ENCODE results near the gene MRPS6. TPM values are rescaled to one million over a fixed set of nuclear protein-coding genes. Genes with fewer than 3 reads are reported as not detected.

The MRPS6 gene
- total RNA-seq, 1 experiment from 2014 or later, result 115 TPM

- Histone ChIP-seq H3K9me3 (ENCODE audit: low read depth, low read length, poor library complexity, severe bottlenecking) (no peaks in the 10 kb centered on the region), H3K4me1 (ENCODE audit: insufficient read depth, low read length, poor library complexity, severe bottlenecking) (no peaks in the 10 kb centered on the region), H3K4me3 (ENCODE audit: low read depth, low read length, poor library complexity, severe bottlenecking) (no peak overlapping the region), H3K27ac (ENCODE audit: low read depth, low read length, poor library complexity, severe bottlenecking) (no peak overlapping the region), H3K36me3 (ENCODE audit: insufficient read depth, low read length, poor library complexity, severe bottlenecking) (peaks cover 2% of the 10 kb centered on the region), H3K27me3 (replicated peaks; ENCODE audit: insufficient read depth, low read depth, low read length, poor library complexity) (no peaks in the 10 kb centered on the region)
- ChIA-PET POLR2A (ENCODE audit: low non-redundant PET) (no interaction called here), CTCF (no interaction called here)
- TF ChIP-seq CTCF (conservative IDR thresholded peaks at IDR 0.05; ENCODE audit: low read depth, low read length), result no peak
- TF ChIP-seq EZH2 (IDR thresholded peaks at IDR 0.05; ENCODE audit: borderline replicate concordance, low read depth, low read length, poor library complexity, severe bottlenecking), result no peak
- no peak for DNase-seq (ENCODE audit: low spot score)
- intact Hi-C loops (cut with micrococcal nuclease; ENCODE audit: unreplicated experiment), result no loop called here
- BruUV-seq (replicated peaks), result no TSS peak
These were observed 10.0 kb downstream of the MRPS6 start for GRCh38 chr21:34083357-34083756.

DNA sequence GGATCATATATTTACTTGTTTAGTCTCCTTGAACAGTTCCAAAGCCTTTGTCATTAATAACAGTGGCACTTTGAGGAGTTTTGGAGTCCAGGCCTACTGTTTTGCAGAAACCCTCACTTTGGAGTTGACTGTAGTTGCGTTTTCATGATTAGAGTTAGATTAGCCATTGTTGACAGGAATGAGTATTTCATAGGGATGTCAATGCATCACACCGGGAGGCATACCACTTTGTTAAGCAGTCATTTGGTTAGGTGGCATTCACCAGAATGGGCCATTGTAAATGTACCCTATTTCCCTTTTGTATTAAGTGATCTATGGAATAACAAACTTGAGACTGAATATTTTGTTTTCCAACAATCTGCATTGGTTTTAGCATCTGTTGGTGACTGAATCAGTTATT lies 11.8 kb downstream of the MRPS6 start:
- no peak for DNase-seq (ENCODE audit: low spot score)
- CTCF ChIA-PET, result no interaction called here
- no peak for TF ChIP-seq EZH2 (IDR thresholded peaks at IDR 0.05; ENCODE audit: borderline replicate concordance, low read depth, low read length, poor library complexity, severe bottlenecking)
- TF ChIP-seq CTCF (conservative IDR thresholded peaks at IDR 0.05; ENCODE audit: low read depth, low read length), result no peak
- BruUV-seq (replicated peaks), result no TSS peak
- no peaks in the 10 kb centered on the region for H3K36me3 ChIP-seq (ENCODE audit: insufficient read depth, low read length, poor library complexity, severe bottlenecking)
- no peaks in the 10 kb centered on the region for H3K4me1 ChIP-seq (ENCODE audit: insufficient read depth, low read length, poor library complexity, severe bottlenecking)
- H3K27me3 ChIP-seq (replicated peaks; ENCODE audit: insufficient read depth, low read depth, low read length, poor library complexity), result no peaks in the 10 kb centered on the region
- intact Hi-C loops (cut with micrococcal nuclease; ENCODE audit: unreplicated experiment), result no loop called here
- H3K9me3 ChIP-seq (ENCODE audit: low read depth, low read length, poor library complexity, severe bottlenecking), result no peaks in the 10 kb centered on the region
- no peak overlapping the region for H3K4me3 ChIP-seq (ENCODE audit: low read depth, low read length, poor library complexity, severe bottlenecking)
- H3K27ac ChIP-seq (ENCODE audit: low read depth, low read length, poor library complexity, severe bottlenecking), result no peak overlapping the region
- POLR2A ChIA-PET (ENCODE audit: low non-redundant PET), result no interaction called here

GRCh38 chr21:34086887-34087306 lies 13.5 kb downstream of the MRPS6 start:
- no peak overlapping the region for H3K4me3 ChIP-seq (ENCODE audit: low read depth, low read length, poor library complexity, severe bottlenecking)
- intact Hi-C loops (cut with micrococcal nuclease; ENCODE audit: unreplicated experiment), result no loop called here
- H3K9me3 ChIP-seq (ENCODE audit: low read depth, low read length, poor library complexity, severe bottlenecking), result no peaks in the 10 kb centered on the region
- DNase-seq (ENCODE audit: low spot score), result no peak
- H3K36me3 ChIP-seq (ENCODE audit: insufficient read depth, low read length, poor library complexity, severe bottlenecking), result no peaks in the 10 kb centered on the region
- no peaks in the 10 kb centered on the region for H3K4me1 ChIP-seq (ENCODE audit: insufficient read depth, low read length, poor library complexity, severe bottlenecking)
- ChIA-PET POLR2A (ENCODE audit: low non-redundant PET) (no interaction called here), CTCF (no interaction called here)
- BruUV-seq (replicated peaks), result no TSS peak
- no peaks in the 10 kb centered on the region for H3K27me3 ChIP-seq (replicated peaks; ENCODE audit: insufficient read depth, low read depth, low read length, poor library complexity)
- TF ChIP-seq CTCF (conservative IDR thresholded peaks at IDR 0.05; ENCODE audit: low read depth, low read length) (no peak), EZH2 (IDR thresholded peaks at IDR 0.05; ENCODE audit: borderline replicate concordance, low read depth, low read length, poor library complexity, severe bottlenecking) (no peak)
- no peak overlapping the region for H3K27ac ChIP-seq (ENCODE audit: low read depth, low read length, poor library complexity, severe bottlenecking)
